HG03025 (cell line): Measurements from ENCODE around the gene ANGPT4.
"Not testable (repeated sequence)": the region's sequence is repeated elsewhere in the genome, so short reads cannot be mapped to it uniquely, and the experiment has no call there.

Source experiments
- ATAC-seq: cut with Tn5 transposase; IDR thresholded peaks from one replicate; pipeline ENCODE4 v1.9.1; 2021; ENCODE audit warnings: mild to moderate bottlenecking, moderate library complexity; ENCODE audit not compliant: unreplicated experiment, low FRiP score

The ANGPT4 gene

GRCh38 chr20:830011-830521 is 86.1 kb downstream of the ANGPT4 start:
- ATAC-seq: no peak

GRCh38 chr20:829551-829950 is 86.6 kb downstream of the ANGPT4 start:
- no peak for ATAC-seq

- ATAC-seq: no peak
Observed at GRCh38 chr20:828987-829386, 87.1 kb downstream of the ANGPT4 start.

- not testable (repeated sequence) for ATAC-seq
Observed at GRCh38 chr20:827981-828380, 88.2 kb downstream of the ANGPT4 start.

GRCh38 chr20:826695-827323 is 89.3 kb downstream of the ANGPT4 start:
- no peak for ATAC-seq

GRCh38 chr20:825710-826421 is 90.3 kb downstream of the ANGPT4 start:
- no peak for ATAC-seq

- ATAC-seq: no peak
Observed at GRCh38 chr20:824916-825315, 91.2 kb downstream of the ANGPT4 start.

- no peak for ATAC-seq
Observed at GRCh38 chr20:824490-824889, 91.6 kb downstream of the ANGPT4 start.

GRCh38 chr20:823574-823902 is 92.6 kb downstream of the ANGPT4 start:
- no peak for ATAC-seq

- ATAC-seq: no peak
Observed at GRCh38 chr20:822651-823573, 93.2 kb downstream of the ANGPT4 start.

- no peak for ATAC-seq
Observed at GRCh38 chr20:821731-822065, 94.4 kb downstream of the ANGPT4 start.

GRCh38 chr20:821046-821730 is 94.9 kb downstream of the ANGPT4 start:
- no peak for ATAC-seq

- ATAC-seq: no peak
Observed at GRCh38 chr20:820323-820953, 95.7 kb downstream of the ANGPT4 start.
